ENCODE results near the gene TRIM2. TPM values are rescaled to one million over a fixed set of nuclear protein-coding genes. Genes with fewer than 3 reads are reported as not detected.
A peak's percentile ranks its signal among the peaks of the same experiment; 100 is the strongest.

Gene TRIM2
- total RNA-seq, 1 donor from 2014 or later = 50.1 TPM

- Mint-ChIP-seq H3K36me3 (no peaks in the 10 kb centered on the region), H3K9me3 (no peaks in the 10 kb centered on the region), H3K4me3 (no peak overlapping the region), H3K27ac (no peak overlapping the region), H3K4me1 (peaks cover 2% of the 10 kb centered on the region), H3K27me3 (ENCODE audit: low read depth) (no peaks in the 10 kb centered on the region)
- TF ChIP-seq CTCF (IDR thresholded peaks at IDR 0.05; ENCODE audit: unreplicated experiment) = no peak
- no peak for DNase-seq (ENCODE audit: low spot score in 2 of 2, unreplicated experiment in 2 of 2)
Observed at GRCh38 chr4:153181700-153182099, 22.5 kb upstream of the TRIM2 start.

- H3K27ac Mint-ChIP-seq = no peak overlapping the region
- no peaks in the 10 kb centered on the region for H3K9me3 Mint-ChIP-seq
- peaks cover 2% of the 10 kb centered on the region for H3K4me1 Mint-ChIP-seq
- H3K36me3 Mint-ChIP-seq = no peaks in the 10 kb centered on the region
- no peak for DNase-seq (ENCODE audit: low spot score in 2 of 2, unreplicated experiment in 2 of 2)
- H3K27me3 Mint-ChIP-seq (ENCODE audit: low read depth) = no peaks in the 10 kb centered on the region
- no peak for TF ChIP-seq CTCF (IDR thresholded peaks at IDR 0.05; ENCODE audit: unreplicated experiment)
- H3K4me3 Mint-ChIP-seq = no peak overlapping the region
Observed at GRCh38 chr4:153183146-153183545, 21.1 kb upstream of the TRIM2 start.

- H3K36me3 Mint-ChIP-seq = no peaks in the 10 kb centered on the region
- no peak for DNase-seq (ENCODE audit: low spot score in 2 of 2, unreplicated experiment in 2 of 2)
- no peak overlapping the region for H3K27ac Mint-ChIP-seq
- no peaks in the 10 kb centered on the region for H3K9me3 Mint-ChIP-seq
- TF ChIP-seq CTCF (IDR thresholded peaks at IDR 0.05; ENCODE audit: unreplicated experiment) = no peak
- no peak overlapping the region for H3K4me3 Mint-ChIP-seq
- peaks cover 7% of the 10 kb centered on the region for H3K4me1 Mint-ChIP-seq
- H3K27me3 Mint-ChIP-seq (ENCODE audit: low read depth) = no peaks in the 10 kb centered on the region
Observed at GRCh38 chr4:153185331-153185852, 18.9 kb upstream of the TRIM2 start.

- Mint-ChIP-seq H3K27me3 (ENCODE audit: low read depth) (no peaks in the 10 kb centered on the region), H3K36me3 (no peaks in the 10 kb centered on the region), H3K9me3 (no peaks in the 10 kb centered on the region), H3K27ac (no peak overlapping the region), H3K4me1 (peaks cover 7% of the 10 kb centered on the region), H3K4me3 (no peak overlapping the region)
- TF ChIP-seq CTCF (IDR thresholded peaks at IDR 0.05; ENCODE audit: unreplicated experiment) = no peak
- no peak for DNase-seq (ENCODE audit: low spot score in 2 of 2, unreplicated experiment in 2 of 2)
Observed at GRCh38 chr4:153186046-153186728, 18.1 kb upstream of the TRIM2 start.

- Mint-ChIP-seq H3K4me3 (no peak overlapping the region), H3K27me3 (ENCODE audit: low read depth) (no peaks in the 10 kb centered on the region), H3K36me3 (no peaks in the 10 kb centered on the region), H3K4me1 (peaks cover 7% of the 10 kb centered on the region), H3K9me3 (no peaks in the 10 kb centered on the region), H3K27ac (peak overlapping the region; percentile 21)
- TF ChIP-seq CTCF (IDR thresholded peaks at IDR 0.05; ENCODE audit: unreplicated experiment) = no peak
- DNase-seq (ENCODE audit: low spot score in 2 of 2, unreplicated experiment in 2 of 2) = no peak
Observed at GRCh38 chr4:153189016-153189801, 15.0 kb upstream of the TRIM2 start.

Measured in mesothelial cell of epicardium (in vitro differentiated cells).